ENCODE data around the gene ABCC9. TPM values are rescaled to one million over a fixed set of nuclear protein-coding genes. Genes with fewer than 3 reads are reported as not detected.
A peak's percentile ranks its signal among the peaks of the same experiment; 100 is the strongest.

The ABCC9 gene
- total RNA-seq, 2 donors from 2014 or later = 0.69 to 5.0 TPM

GRCh38 chr12:21764065-21764464, 177.2 kb downstream of the ABCC9 start:
- no peak for TF ChIP-seq CTCF (IDR thresholded peaks at IDR 0.05)
- Histone ChIP-seq H3K4me3 (no peak overlapping the region), H3K9ac (ENCODE audit: low read depth in 2 of 2, low read length in 2 of 2) (no peak overlapping the region), H3K9me3 (no peaks in the 10 kb centered on the region), H3K36me3 (no peaks in the 10 kb centered on the region), H3K27me3 (no peaks in the 10 kb centered on the region), H3K4me1 (no peaks in the 10 kb centered on the region), H3K27ac (no peak overlapping the region)
- DNase-seq = no peak
- intact Hi-C loops (cut with DNase I) = no loop called here

DNA sequence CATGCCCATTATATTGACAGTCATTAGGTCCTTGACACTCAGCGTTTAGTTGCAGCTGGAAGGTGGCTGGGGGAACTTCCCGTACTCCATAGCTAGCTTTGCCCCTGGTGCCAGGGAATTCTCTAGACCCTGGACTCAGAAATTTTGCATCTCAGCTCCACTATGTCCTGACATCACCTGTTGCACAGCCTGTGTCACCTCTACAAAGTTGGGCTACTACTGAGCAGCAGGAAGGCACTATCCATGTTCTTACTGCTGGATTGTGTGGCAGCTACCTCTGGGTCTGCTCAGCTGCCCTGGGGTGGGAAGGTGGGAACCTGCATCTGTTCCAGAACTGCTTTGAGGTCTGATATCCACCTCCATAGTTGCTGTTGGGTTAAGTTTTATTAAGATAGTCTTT, 177.7 kb downstream of the ABCC9 start:
- no peak overlapping the region for H3K27ac ChIP-seq
- H3K36me3 ChIP-seq = no peaks in the 10 kb centered on the region
- no peak for TF ChIP-seq CTCF (IDR thresholded peaks at IDR 0.05)
- no peak overlapping the region for H3K4me3 ChIP-seq
- no peaks in the 10 kb centered on the region for H3K27me3 ChIP-seq
- no peaks in the 10 kb centered on the region for H3K4me1 ChIP-seq
- H3K9ac ChIP-seq (ENCODE audit: low read depth in 2 of 2, low read length in 2 of 2) = no peak overlapping the region
- intact Hi-C loops (cut with DNase I) = no loop called here
- H3K9me3 ChIP-seq = no peaks in the 10 kb centered on the region
- DNase-seq = no peak

- no peak overlapping the region for H3K27ac ChIP-seq
Measured at GRCh38 chr12:21759737-21760136, 181.5 kb downstream of the ABCC9 start.

GRCh38 chr12:21757735-21758134, 183.5 kb downstream of the ABCC9 start:
- Histone ChIP-seq H3K4me3 (no peak overlapping the region), H3K36me3 (no peaks in the 10 kb centered on the region), H3K27ac (no peak overlapping the region), H3K9me3 (no peaks in the 10 kb centered on the region), H3K9ac (ENCODE audit: low read depth in 2 of 2, low read length in 2 of 2) (no peak overlapping the region), H3K4me1 (no peaks in the 10 kb centered on the region), H3K27me3 (no peaks in the 10 kb centered on the region)
- intact Hi-C loops (cut with DNase I) = no loop called here
- TF ChIP-seq CTCF (IDR thresholded peaks at IDR 0.05) = no peak
- DNase-seq = no peak

More at GRCh38 chr12:21759737-21760136, 181.5 kb downstream of the ABCC9 start:
- no peaks in the 10 kb centered on the region for H3K36me3 ChIP-seq
- H3K27me3 ChIP-seq = no peaks in the 10 kb centered on the region
- H3K9me3 ChIP-seq = no peaks in the 10 kb centered on the region
- TF ChIP-seq CTCF (IDR thresholded peaks at IDR 0.05) = no peak
- H3K9ac ChIP-seq (ENCODE audit: low read depth in 2 of 2, low read length in 2 of 2) = no peak overlapping the region
- H3K4me3 ChIP-seq = no peak overlapping the region
- intact Hi-C loops (cut with DNase I) = no loop called here
- no peak for DNase-seq
- no peaks in the 10 kb centered on the region for H3K4me1 ChIP-seq

- H3K27me3 ChIP-seq = no peaks in the 10 kb centered on the region
- no peak overlapping the region for H3K9ac ChIP-seq (ENCODE audit: low read depth in 2 of 2, low read length in 2 of 2)
- H3K4me1 ChIP-seq = peaks cover under 1% of the 10 kb centered on the region
- DNase-seq = no peak
- H3K9me3 ChIP-seq = no peaks in the 10 kb centered on the region
- H3K27ac ChIP-seq = no peak overlapping the region
- H3K36me3 ChIP-seq = no peaks in the 10 kb centered on the region
- intact Hi-C loops (cut with DNase I) = no loop called here
- H3K4me3 ChIP-seq = no peak overlapping the region
- no peak for TF ChIP-seq CTCF (IDR thresholded peaks at IDR 0.05)
Measured at GRCh38 chr12:21756699-21757098, 184.5 kb downstream of the ABCC9 start.

DNA sequence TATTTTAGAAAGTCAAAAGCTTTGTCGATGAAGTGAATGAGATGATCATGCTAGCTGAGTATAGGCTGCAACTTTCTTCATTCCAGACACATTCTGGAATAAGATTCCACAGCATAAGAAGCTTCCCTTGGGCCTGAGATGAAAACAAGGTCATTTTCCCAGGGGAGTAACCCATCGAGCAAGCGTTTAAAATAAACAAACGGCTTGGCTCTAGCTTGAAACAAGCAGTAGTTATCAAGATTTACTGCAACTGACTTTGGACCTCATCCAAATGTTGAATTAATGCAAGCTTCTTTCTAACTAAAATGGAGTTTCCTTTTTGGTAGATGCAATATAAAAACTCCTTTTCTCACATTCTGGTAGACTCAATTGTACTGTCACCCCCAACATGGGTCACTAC, 189.7 kb downstream of the ABCC9 start:
- Histone ChIP-seq H3K27me3 (no peaks in the 10 kb centered on the region), H3K4me1 (peaks cover 7% of the 10 kb centered on the region), H3K9me3 (no peaks in the 10 kb centered on the region), H3K36me3 (no peaks in the 10 kb centered on the region), H3K27ac (no peak overlapping the region), H3K4me3 (no peak overlapping the region), H3K9ac (ENCODE audit: low read depth in 2 of 2, low read length in 2 of 2) (no peak overlapping the region)
- DNase-seq = peak; percentile 30
- no peak for TF ChIP-seq CTCF (IDR thresholded peaks at IDR 0.05)
- intact Hi-C loops (cut with DNase I) = no loop called here

All from colonic mucosa (tissue), 4 donors.